ENCODE measurements around the gene CHST5. TPM values are rescaled to one million over a fixed set of nuclear protein-coding genes. Genes with fewer than 3 reads are reported as not detected.

The CHST5 gene
- total and polyA plus RNA-seq, 2 donors (not counting 3 experiments of a cell fraction or from before 2014, with no cell fraction given), result 0.23 to 0.29 TPM

DNA sequence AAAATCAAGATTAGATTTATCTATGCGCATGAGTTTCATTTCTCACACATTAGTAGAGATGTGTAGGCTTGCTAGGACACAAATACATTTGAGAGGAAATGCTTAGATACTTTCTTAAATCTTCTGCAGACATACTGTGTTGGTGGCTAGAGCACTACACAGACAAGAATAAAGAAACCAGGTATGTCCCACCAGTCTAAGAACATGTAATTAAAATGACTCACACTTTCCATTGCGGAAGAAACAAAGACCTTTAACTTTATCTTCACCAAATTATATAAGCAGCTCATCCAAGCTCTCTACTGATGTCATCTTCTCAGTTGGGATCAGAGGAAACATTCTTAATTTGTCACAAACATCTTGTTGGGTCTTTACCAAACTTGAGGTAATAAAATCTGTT lies 42.8 kb upstream of the CHST5 start:
- Histone ChIP-seq H3K9ac (replicated peaks; ENCODE audit: extremely low read depth, insufficient read depth, low read length) (no peak overlapping the region), H3K27me3 (ENCODE audit: control insufficient read depth in 2 of 2, insufficient read depth in 2 of 2, low read length in 2 of 2) (no peaks in the 10 kb centered on the region), H3K4me2 (ENCODE audit: insufficient read depth, low read length) (no peak overlapping the region), H2AFZ (ENCODE audit: low read depth, low read length) (no peak overlapping the region), H3K9me3 (replicated peaks; ENCODE audit: control insufficient read depth, insufficient read depth, low read length) (no peaks in the 10 kb centered on the region), H3K27ac (ENCODE audit: insufficient read depth, low read depth, low read length) (no peak overlapping the region), H3K36me3 (ENCODE audit: control insufficient read depth in 2 of 2, extremely low read depth in 1 of 2, insufficient read depth in 2 of 2, low read length in 2 of 2) (peaks cover 7 to 15% of the 10 kb centered on the region in 2 experiments), H3K9me1 (replicated peaks; ENCODE audit: control insufficient read depth, extremely low read depth, insufficient read depth, low read length) (no peaks in the 10 kb centered on the region), H3K4me3 (replicated peaks in 1 of 3; ENCODE audit: insufficient read depth in 1 of 3, low read depth in 1 of 3, low read length in 3 of 3) (no peak overlapping the region), H3K79me2 (ENCODE audit: control insufficient read depth, insufficient read depth, low read length) (no peaks in the 10 kb centered on the region), H3K4me1 (ENCODE audit: control insufficient read depth, extremely low read depth, insufficient read depth, low read length) (no peaks in the 10 kb centered on the region), H4K20me1 (replicated peaks; ENCODE audit: control insufficient read depth, extremely low read depth, insufficient read depth, low read length) (no peaks in the 10 kb centered on the region)
- ChIA-PET POLR2A (no interaction called here), CTCF (interaction anchor here (1.5 kb wide), 1 partner anchor 12 kb away, joined by 3 read pairs; the partner anchor contains the start of gene GABARAPL2)
- BruUV-seq (replicated peaks), result no TSS peak
- intact Hi-C loops (cut with micrococcal nuclease), result no loop called here
- FAIRE-seq (no peak), DNase-seq (ENCODE audit: low read depth, low spot score) (no peak)
- TF ChIP-seq FOS (IDR thresholded peaks at IDR 0.05; ENCODE audit: borderline replicate concordance, insufficient read depth, low read length) (no peak), GATA2 (IDR thresholded peaks at IDR 0.05; ENCODE audit: insufficient read depth, insufficient read length, low read depth, low read length) (no peak), MYC (IDR thresholded peaks at IDR 0.05; ENCODE audit: low read depth, low read length) (no peak), EZH2 (IDR thresholded peaks at IDR 0.05; ENCODE audit: borderline replicate concordance, low read depth, low read length, severe bottlenecking) (no peak), POLR2AphosphoS5 (IDR thresholded peaks at IDR 0.05; ENCODE audit: insufficient read depth, low read depth, low read length) (no peak), JUN (IDR thresholded peaks at IDR 0.05; ENCODE audit: borderline replicate concordance, insufficient read depth, insufficient read length, low read depth) (no peak), POLR2A (IDR thresholded peaks at IDR 0.05; ENCODE audit: low read depth, low read length) (no peak)
- TF ChIP-seq, protein P1, sequence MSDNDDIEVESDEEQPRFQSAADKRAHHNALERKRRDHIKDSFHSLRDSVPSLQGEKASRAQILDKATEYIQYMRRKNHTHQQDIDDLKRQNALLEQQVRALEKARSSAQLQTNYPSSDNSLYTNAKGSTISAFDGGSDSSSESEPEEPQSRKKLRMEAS (IDR thresholded peaks at IDR 0.05; ENCODE audit: insufficient read depth, insufficient read length), result no peak
- TF ChIP-seq, protein P2, sequence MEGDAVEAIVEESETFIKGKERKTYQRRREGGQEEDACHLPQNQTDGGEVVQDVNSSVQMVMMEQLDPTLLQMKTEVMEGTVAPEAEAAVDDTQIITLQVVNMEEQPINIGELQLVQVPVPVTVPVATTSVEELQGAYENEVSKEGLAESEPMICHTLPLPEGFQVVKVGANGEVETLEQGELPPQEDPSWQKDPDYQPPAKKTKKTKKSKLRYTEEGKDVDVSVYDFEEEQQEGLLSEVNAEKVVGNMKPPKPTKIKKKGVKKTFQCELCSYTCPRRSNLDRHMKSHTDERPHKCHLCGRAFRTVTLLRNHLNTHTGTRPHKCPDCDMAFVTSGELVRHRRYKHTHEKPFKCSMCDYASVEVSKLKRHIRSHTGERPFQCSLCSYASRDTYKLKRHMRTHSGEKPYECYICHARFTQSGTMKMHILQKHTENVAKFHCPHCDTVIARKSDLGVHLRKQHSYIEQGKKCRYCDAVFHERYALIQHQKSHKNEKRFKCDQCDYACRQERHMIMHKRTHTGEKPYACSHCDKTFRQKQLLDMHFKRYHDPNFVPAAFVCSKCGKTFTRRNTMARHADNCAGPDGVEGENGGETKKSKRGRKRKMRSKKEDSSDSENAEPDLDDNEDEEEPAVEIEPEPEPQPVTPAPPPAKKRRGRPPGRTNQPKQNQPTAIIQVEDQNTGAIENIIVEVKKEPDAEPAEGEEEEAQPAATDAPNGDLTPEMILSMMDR (IDR thresholded peaks at IDR 0.05; ENCODE audit: extremely low read depth in 1 of 2, insufficient read depth in 1 of 2, low read depth in 1 of 2, low read length in 2 of 2), result no peak
- dilution Hi-C loops (cut with MboI; ENCODE audit: extremely low pct_ligation_motif_present, low sequenced_read_pairs), result no loop called here
